BLaER1 treated with 17β-estradiol and CSF1 and Interleukin-3, amounts not matched to agents 10 nM and 100 nM (cell line): ENCODE measurements around the gene FARS2.
"Not testable (repeated sequence)": the region's sequence is repeated elsewhere in the genome, so short reads cannot be mapped to it uniquely, and the experiment has no call there.

Experiments used
- H3K27ac ChIP-seq, 11 experiments: shearing (Covaris generic); formaldehyde crosslinking; 2 replicates each; pipeline ENCODE4 v1.8.1; 2022
- H3K27me3 ChIP-seq, 11 experiments: shearing (Covaris generic); formaldehyde crosslinking; 2 replicates each; pipeline ENCODE4 v1.8.1; 2022
- H3K36me3 ChIP-seq, 11 experiments: shearing (Covaris generic); formaldehyde crosslinking; 2 replicates each; pipeline ENCODE4 v1.8.1; 2022
- H3K4me1 ChIP-seq, 10 experiments: shearing (Covaris generic); formaldehyde crosslinking; 2 replicates each; pipeline ENCODE4 v1.8.1; 2022
- H3K4me2 ChIP-seq, 11 experiments: shearing (Covaris generic); formaldehyde crosslinking; 2 replicates each; pipeline ENCODE4 v1.8.1; 2022
- H3K4me3 ChIP-seq, 10 experiments: shearing (Covaris generic); formaldehyde crosslinking; 2 replicates each; pipeline ENCODE4 v1.8.1; 2022
- H3K9ac ChIP-seq, 11 experiments: shearing (Covaris generic); formaldehyde crosslinking; 2 replicates each; pipeline ENCODE4 v1.8.1; 2022
- H3K9me3 ChIP-seq, 11 experiments: shearing (Covaris generic); formaldehyde crosslinking; replicated peaks in 1 of 11; 2 replicates each; pipeline ENCODE4 v1.8.1; 2022
- H4K20me1 ChIP-seq, 11 experiments: shearing (Covaris generic); formaldehyde crosslinking; 2 replicates each; pipeline ENCODE4 v1.8.1; 2022
- Cebpa-rat ChIP-seq, 11 experiments: shearing (Covaris generic); IDR thresholded peaks; 2 replicates each; pipeline ENCODE4 v1.8.1; 2022

Gene FARS2

GRCh38 chr6:5681480-5681879 lies 420.2 kb downstream of the FARS2 start:
- no peaks in the 10 kb centered on the region for H3K36me3 ChIP-seq
- peak overlapping the region; percentile 19 to 84 (median 59) for H3K4me2 ChIP-seq
- peak overlapping the region; percentile 0 to 50 (median 33); a peak in 16 of 22 replicates for H3K27ac ChIP-seq
- no peak overlapping the region for H3K4me3 ChIP-seq
- no peaks in the 10 kb centered on the region for H3K27me3 ChIP-seq
- H3K9ac ChIP-seq = peak overlapping the region in 6 of 11 experiments; percentile 14 to 43 (median 36); a peak in 5 of 22 replicates
- no peak for TF ChIP-seq Cebpa-rat (IDR thresholded peaks at IDR 0.05)
- H4K20me1 ChIP-seq = no peaks in the 10 kb centered on the region
- peaks cover 0 to 11% (median 0%) of the 10 kb centered on the region in 11 experiments; a peak in 4 of 22 replicates for H3K9me3 ChIP-seq
- H3K4me1 ChIP-seq = peaks cover 27 to 39% (median 30%) of the 10 kb centered on the region in 10 experiments

- Histone ChIP-seq H3K27ac (no peak overlapping the region), H3K9ac (no peak overlapping the region), H3K27me3 (no peaks in the 10 kb centered on the region), H3K4me3 (no peak overlapping the region), H3K9me3 (peaks cover 0 to 11% (median 0%) of the 10 kb centered on the region in 11 experiments; a peak in 4 of 22 replicates), H3K4me2 (peak overlapping the region in 2 of 11 experiments; percentile 6 to 9; a peak in 1 of 22 replicates), H3K36me3 (no peaks in the 10 kb centered on the region), H3K4me1 (peaks cover 27 to 39% (median 30%) of the 10 kb centered on the region in 10 experiments), H4K20me1 (no peaks in the 10 kb centered on the region)
- TF ChIP-seq Cebpa-rat (IDR thresholded peaks at IDR 0.05) = peak in 1 of 11 experiments; percentile 50; a peak in 2 of 22 replicates
These were observed 421.2 kb downstream of the FARS2 start for GRCh38 chr6:5682530-5682929.

DNA sequence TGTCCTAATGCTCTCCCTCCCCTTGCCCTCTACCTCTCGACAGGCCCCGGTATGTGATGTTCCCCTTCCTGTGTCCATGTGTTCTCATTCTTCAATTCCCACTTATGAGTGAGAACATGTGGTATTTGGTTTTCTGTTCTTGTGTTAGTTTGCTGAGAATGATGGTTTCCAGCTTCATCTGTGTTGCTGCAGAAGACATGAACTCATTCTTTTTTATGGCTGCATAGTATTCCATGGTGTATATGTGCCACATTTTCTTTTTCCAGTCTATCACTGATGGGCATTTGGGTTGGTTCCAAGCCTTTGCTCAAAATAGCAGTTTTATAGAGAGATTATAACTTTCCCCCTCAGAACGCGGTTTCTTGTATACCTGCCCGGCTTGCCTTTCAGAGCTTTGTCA lies 422.4 kb downstream of the FARS2 start:
- H3K9ac ChIP-seq, H3K4me2 ChIP-seq, H3K36me3 ChIP-seq, H3K27me3 ChIP-seq, H3K4me3 ChIP-seq, H3K27ac ChIP-seq, H4K20me1 ChIP-seq: not testable (repeated sequence)
- Histone ChIP-seq H3K4me1 (peaks cover 27 to 39% (median 30%) of the 10 kb centered on the region in 10 experiments), H3K9me3 (peaks cover 0 to 11% (median 0%) of the 10 kb centered on the region in 11 experiments; a peak in 5 of 22 replicates)

DNA sequence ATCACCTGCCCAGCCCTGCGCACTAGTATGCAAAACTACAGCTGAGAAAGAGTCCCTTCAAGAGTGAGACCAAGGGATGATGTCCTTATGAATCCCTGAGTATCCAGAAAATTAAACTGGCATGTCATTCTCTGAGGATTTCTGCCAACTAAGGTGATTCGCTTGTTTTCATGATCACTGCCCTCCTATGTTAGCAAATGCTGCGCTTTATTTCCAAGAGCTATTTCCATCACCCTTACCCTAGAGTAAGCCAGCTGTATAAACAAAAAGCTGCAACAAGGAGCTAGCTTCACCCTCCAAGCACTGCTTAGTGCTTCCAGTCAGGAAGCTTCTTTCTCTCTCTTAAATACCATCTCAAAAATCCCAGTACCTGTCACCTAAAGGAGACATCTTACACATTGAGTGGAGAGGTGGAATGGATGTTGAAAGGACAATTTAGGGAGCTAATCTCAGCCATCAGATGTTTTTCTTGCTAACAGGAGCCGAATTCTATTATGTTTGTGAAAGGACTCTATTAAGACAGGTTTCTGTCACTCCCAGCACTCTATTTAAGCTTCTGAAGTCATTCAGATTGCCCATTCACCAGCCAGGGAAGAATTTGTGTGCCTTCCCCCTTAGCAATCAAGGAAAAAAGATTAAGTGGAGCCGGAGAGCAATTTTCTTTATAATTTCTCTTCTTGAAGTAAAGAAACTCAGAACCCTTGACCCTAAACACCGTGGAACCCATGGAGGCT lies 423.2 kb downstream of the FARS2 start:
- no peaks in the 10 kb centered on the region for H3K27me3 ChIP-seq
- peaks cover 0 to 11% (median 0%) of the 10 kb centered on the region in 11 experiments; a peak in 5 of 22 replicates for H3K9me3 ChIP-seq
- no peak overlapping the region for H3K9ac ChIP-seq
- TF ChIP-seq Cebpa-rat (IDR thresholded peaks at IDR 0.05) = no peak
- no peak overlapping the region for H3K4me3 ChIP-seq
- no peaks in the 10 kb centered on the region for H3K36me3 ChIP-seq
- H4K20me1 ChIP-seq = no peaks in the 10 kb centered on the region
- H3K4me1 ChIP-seq = peaks cover 22 to 33% (median 25%) of the 10 kb centered on the region in 10 experiments
- no peak overlapping the region for H3K27ac ChIP-seq
- H3K4me2 ChIP-seq = no peak overlapping the region

GRCh38 chr6:5693225-5694145 lies 432.2 kb downstream of the FARS2 start:
- Histone ChIP-seq H4K20me1 (no peaks in the 10 kb centered on the region), H3K4me2 (no peak overlapping the region), H3K27ac (no peak overlapping the region), H3K36me3 (peaks cover 0 to 12% (median 0%) of the 10 kb centered on the region in 11 experiments; a peak in 2 of 22 replicates), H3K9me3 (peaks cover 5 to 42% (median 27%) of the 10 kb centered on the region in 11 experiments; a peak in 18 of 22 replicates), H3K9ac (no peak overlapping the region), H3K4me1 (peaks cover 19 to 31% (median 24%) of the 10 kb centered on the region in 10 experiments), H3K27me3 (no peaks in the 10 kb centered on the region), H3K4me3 (no peak overlapping the region)
- TF ChIP-seq Cebpa-rat (IDR thresholded peaks at IDR 0.05) = no peak

- H3K27me3 ChIP-seq = no peaks in the 10 kb centered on the region
- H3K4me2 ChIP-seq = peak overlapping the region; percentile 60 to 84 (median 69)
- H3K36me3 ChIP-seq = peaks cover 0 to 12% (median 0%) of the 10 kb centered on the region in 11 experiments; a peak in 2 of 22 replicates
- peaks cover 32 to 49% (median 40%) of the 10 kb centered on the region in 10 experiments for H3K4me1 ChIP-seq
- H3K9ac ChIP-seq = peak overlapping the region in 2 of 11 experiments; percentile 28 to 32; a peak in 5 of 22 replicates
- no peak for TF ChIP-seq Cebpa-rat (IDR thresholded peaks at IDR 0.05)
- peak overlapping the region in 2 of 10 experiments; percentile 12; a peak in 3 of 20 replicates for H3K4me3 ChIP-seq
- no peaks in the 10 kb centered on the region for H4K20me1 ChIP-seq
- peaks cover 5 to 42% (median 26%) of the 10 kb centered on the region in 11 experiments; a peak in 18 of 22 replicates for H3K9me3 ChIP-seq
- H3K27ac ChIP-seq = peak overlapping the region; percentile 5 to 60 (median 31); a peak in 19 of 22 replicates
These were observed 434.2 kb downstream of the FARS2 start for GRCh38 chr6:5695260-5696245.

- Histone ChIP-seq H3K9me3 (peaks cover 0 to 25% (median 12%) of the 10 kb centered on the region in 11 experiments; a peak in 11 of 22 replicates), H3K4me3 (no peak overlapping the region), H3K4me2 (no peak overlapping the region; a peak in 1 of 22 replicates), H3K27me3 (no peaks in the 10 kb centered on the region), H3K36me3 (peaks cover 0 to 9% (median 0%) of the 10 kb centered on the region in 11 experiments; a peak in 2 of 22 replicates), H3K27ac (no peak overlapping the region; a peak in 1 of 22 replicates), H4K20me1 (no peaks in the 10 kb centered on the region), H3K9ac (no peak overlapping the region), H3K4me1 (peaks cover 33 to 52% (median 40%) of the 10 kb centered on the region in 10 experiments)
- no peak for TF ChIP-seq Cebpa-rat (IDR thresholded peaks at IDR 0.05)
These were observed 436.2 kb downstream of the FARS2 start for GRCh38 chr6:5697508-5697907.

- Histone ChIP-seq H3K36me3 (peaks cover 0 to 8% (median 0%) of the 10 kb centered on the region in 11 experiments; a peak in 2 of 22 replicates), H3K4me1 (peaks cover 33 to 52% (median 40%) of the 10 kb centered on the region in 10 experiments), H3K9ac (peak overlapping the region in 2 of 11 experiments; percentile 39 to 49; a peak in 4 of 22 replicates), H3K27me3 (no peaks in the 10 kb centered on the region), H3K4me3 (no peak overlapping the region), H3K4me2 (peak overlapping the region; percentile 63 to 90 (median 81)), H3K27ac (peak overlapping the region in 10 of 11 experiments; percentile 58 to 79 (median 73); a peak in 19 of 22 replicates), H4K20me1 (no peaks in the 10 kb centered on the region), H3K9me3 (peaks cover 0 to 25% (median 12%) of the 10 kb centered on the region in 11 experiments; a peak in 10 of 22 replicates)
- TF ChIP-seq Cebpa-rat (IDR thresholded peaks at IDR 0.05) = no peak
These were observed 437.0 kb downstream of the FARS2 start for GRCh38 chr6:5698318-5698717.
